ENCODE results near the gene APBA2. TPM values are rescaled to one million over a fixed set of nuclear protein-coding genes. Genes with fewer than 3 reads are reported as not detected.
A peak's percentile ranks its signal among the peaks of the same experiment; 100 is the strongest.

The APBA2 gene
- total and polyA plus RNA-seq, 7 donors = 0.06 to 0.36 (median 0.08) TPM; not detected in 2

- Histone ChIP-seq H3K4me3 (no peak overlapping the region), H3K9me3 (no peaks in the 10 kb centered on the region), H3K4me1 (no peaks in the 10 kb centered on the region), H3K27me3 (ENCODE audit: insufficient read depth in 3 of 3, low read length in 2 of 3) (peaks cover 0 to 4% (median 0%) of the 10 kb centered on the region in 3 donors), H3K27ac (no peak overlapping the region), H3K36me3 (ENCODE audit: insufficient read depth in 1 of 2, low read depth in 1 of 2) (no peaks in the 10 kb centered on the region)
- 76 to 83% (median 79%) methylated on average over 14 of the region's 14 CpGs for WGBS, 3 donors
- ATAC-seq (no peak), DNase-seq (no peak)
- TF ChIP-seq CTCF (IDR thresholded peaks at IDR 0.05) = no peak
- intact Hi-C loops (cut with DNase I) = no loop called here
Observed at GRCh38 chr15:29097168-29097567, 211.4 kb downstream of the APBA2 start.

DNA sequence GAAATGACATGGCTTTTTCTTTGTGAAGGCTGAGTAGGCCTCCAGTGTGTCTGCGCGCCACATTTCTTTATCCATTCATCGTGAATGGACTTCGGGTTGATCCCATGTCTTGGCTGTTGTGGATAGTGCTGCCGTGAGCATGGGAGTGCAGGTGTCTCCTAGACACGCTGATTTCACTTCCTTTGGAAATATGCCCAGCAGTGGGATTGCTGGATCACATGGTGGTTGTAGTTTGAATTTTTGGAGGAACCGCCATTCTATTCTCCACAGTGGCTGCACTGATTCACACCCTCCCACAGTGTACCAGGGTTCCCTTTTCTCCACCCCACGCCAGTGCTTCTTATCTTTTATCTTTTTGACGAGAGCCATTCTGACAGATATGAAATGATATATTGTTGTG lies 212.2 kb downstream of the APBA2 start:
- 61 to 66% (median 64%) methylated on average over 9 of the region's 9 CpGs for WGBS, 3 donors
- Histone ChIP-seq H3K27me3 (ENCODE audit: insufficient read depth in 3 of 3, low read length in 2 of 3) (peaks cover 0 to 4% (median 0%) of the 10 kb centered on the region in 3 donors), H3K4me3 (no peak overlapping the region), H3K4me1 (no peaks in the 10 kb centered on the region), H3K27ac (no peak overlapping the region), H3K36me3 (ENCODE audit: insufficient read depth in 1 of 2, low read depth in 1 of 2) (no peaks in the 10 kb centered on the region), H3K9me3 (no peaks in the 10 kb centered on the region)
- DNase-seq (no peak), ATAC-seq (no peak)
- intact Hi-C loops (cut with DNase I) = no loop called here
- no peak for TF ChIP-seq CTCF (IDR thresholded peaks at IDR 0.05)

DNA sequence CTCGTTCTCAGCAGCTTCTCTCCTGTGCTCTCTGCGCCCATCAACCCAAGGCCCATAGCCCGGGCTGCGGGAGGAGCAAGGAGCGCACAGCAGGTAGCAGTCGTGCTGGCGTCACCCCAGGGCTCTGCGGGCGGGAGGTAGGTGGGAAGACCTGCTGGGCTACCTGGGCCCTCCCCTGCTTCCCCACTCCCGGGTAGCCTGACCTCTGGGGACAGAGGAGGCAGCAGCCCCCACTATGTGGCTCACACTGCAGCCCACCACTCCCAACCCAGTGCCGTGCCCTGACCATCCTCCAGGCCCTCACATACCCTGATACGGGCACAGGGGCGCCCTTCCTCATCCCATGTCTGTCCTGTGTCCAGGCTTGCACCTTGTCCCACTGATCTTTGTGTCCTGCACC lies 212.9 kb downstream of the APBA2 start:
- no peaks in the 10 kb centered on the region for H3K36me3 ChIP-seq (ENCODE audit: insufficient read depth in 1 of 2, low read depth in 1 of 2)
- no peak overlapping the region for H3K4me3 ChIP-seq
- H3K4me1 ChIP-seq = no peaks in the 10 kb centered on the region
- WGBS, 3 donors = 85 to 91% (median 85%) methylated on average over 13 of the region's 13 CpGs
- ATAC-seq (no peak), DNase-seq (no peak)
- TF ChIP-seq CTCF (IDR thresholded peaks at IDR 0.05) = no peak
- H3K27ac ChIP-seq = no peak overlapping the region
- intact Hi-C loops (cut with DNase I) = no loop called here
- no peaks in the 10 kb centered on the region for H3K9me3 ChIP-seq
- peaks cover 0 to 7% (median 6%) of the 10 kb centered on the region in 3 donors for H3K27me3 ChIP-seq (ENCODE audit: insufficient read depth in 3 of 3, low read length in 2 of 3)

DNA sequence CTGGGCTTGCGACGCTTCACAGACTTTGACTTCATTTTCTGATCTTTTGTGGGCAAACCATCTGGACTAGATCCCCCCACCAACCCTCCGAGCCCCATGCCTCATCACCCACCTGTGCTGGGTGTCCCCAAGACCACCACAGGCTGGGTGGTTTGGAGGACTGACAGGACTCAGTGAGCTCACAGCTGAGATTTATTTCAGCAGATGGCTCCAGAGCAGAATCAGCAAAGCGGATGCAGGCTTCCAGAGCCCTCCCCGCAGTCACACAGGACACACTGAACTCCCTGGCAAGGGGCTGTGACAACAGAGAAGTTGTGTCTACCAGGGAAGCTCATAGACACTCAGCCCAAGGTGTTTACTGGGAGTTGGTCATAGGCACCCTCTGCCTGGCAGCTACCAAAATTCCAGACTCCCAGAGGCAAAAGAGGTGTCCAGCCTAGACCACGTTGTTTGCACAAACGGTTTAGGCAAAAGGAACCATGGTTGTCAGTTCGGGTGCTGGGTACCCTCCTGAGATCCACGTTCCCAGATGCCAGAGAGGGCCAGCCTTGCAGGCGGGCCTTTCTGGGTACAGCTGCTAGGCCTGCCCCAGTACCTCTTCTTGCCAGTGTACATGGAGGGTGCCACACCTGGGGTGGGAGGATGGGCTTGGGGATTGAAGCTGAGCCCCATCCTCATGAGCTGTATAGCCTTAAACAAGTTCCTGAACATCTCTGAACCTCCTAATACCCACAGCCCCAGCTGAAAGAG lies 213.5 kb downstream of the APBA2 start:
- TF ChIP-seq CTCF (IDR thresholded peaks at IDR 0.05) = no peak
- ATAC-seq (no peak), DNase-seq (peak in 1 of 2 donors; percentile 21)
- Histone ChIP-seq H3K27me3 (ENCODE audit: insufficient read depth in 3 of 3, low read length in 2 of 3) (peaks cover 0 to 13% (median 6%) of the 10 kb centered on the region in 3 donors), H3K9me3 (no peaks in the 10 kb centered on the region), H3K4me1 (no peaks in the 10 kb centered on the region), H3K27ac (no peak overlapping the region), H3K36me3 (ENCODE audit: insufficient read depth in 1 of 2, low read depth in 1 of 2) (no peaks in the 10 kb centered on the region), H3K4me3 (no peak overlapping the region)
- intact Hi-C loops (cut with DNase I) = no loop called here
- WGBS, 3 donors = 80 to 89% (median 81%) methylated on average over 10 of the region's 10 CpGs

Data from psoas muscle (tissue), 8 donors.